ENCODE measurements around the gene GCK. TPM values are rescaled to one million over a fixed set of nuclear protein-coding genes. Genes with fewer than 3 reads are reported as not detected.

GCK gene
- total and polyA plus RNA-seq, 2 donors (not counting 3 experiments of a cell fraction or from before 2014, with no cell fraction given) = 0.17 to 0.51 TPM

DNA sequence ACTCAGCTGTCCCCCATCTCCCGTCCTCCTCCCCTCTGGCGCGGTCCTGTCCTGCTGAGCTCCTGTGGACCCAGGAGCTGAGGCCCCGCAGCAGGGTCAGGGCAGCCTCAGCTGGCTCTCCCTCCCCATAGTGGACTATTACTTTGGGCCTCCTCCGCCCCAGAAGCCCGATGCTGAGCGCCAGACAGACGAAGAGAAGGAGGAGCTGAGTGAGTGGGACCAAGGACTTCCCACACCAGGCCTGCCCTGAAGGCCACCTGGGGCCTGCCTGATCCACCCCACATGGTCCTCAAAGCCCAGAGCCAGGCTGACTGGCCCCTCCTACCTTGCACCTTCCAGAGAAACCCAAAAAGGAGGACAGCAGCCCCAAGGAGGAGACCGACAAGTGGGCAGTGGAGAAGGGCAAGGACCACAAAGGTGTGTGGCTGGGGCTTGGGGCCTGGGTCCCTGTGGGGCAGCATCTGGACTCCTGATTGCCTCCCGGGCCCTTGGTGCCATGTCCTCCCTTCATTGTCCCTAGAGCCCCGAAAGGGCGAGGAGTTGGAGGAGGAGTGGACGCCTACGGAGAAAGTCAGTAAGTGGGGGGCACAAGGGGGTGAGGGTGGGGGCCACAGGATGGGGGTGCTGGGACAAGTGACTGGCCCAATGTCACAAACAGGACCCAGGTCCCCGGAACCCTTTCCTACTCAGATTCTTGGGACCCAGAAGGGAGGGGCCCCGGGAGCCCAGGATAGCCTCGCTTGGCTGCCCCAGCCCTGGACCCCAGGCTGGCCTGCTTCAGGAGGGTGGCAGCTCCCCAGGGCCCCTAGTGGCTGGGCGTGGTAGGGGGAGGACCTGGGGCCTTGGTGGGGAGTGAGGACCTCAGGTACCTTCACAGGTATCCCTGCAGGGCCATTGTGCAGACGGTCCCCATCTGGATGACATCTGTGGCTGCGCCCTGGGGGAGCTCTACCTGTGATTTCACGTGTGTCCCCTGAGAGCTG, 80.2 kb downstream of the GCK start:
- Histone ChIP-seq H3K4me3 (replicated peaks in 1 of 3; ENCODE audit: insufficient read depth in 1 of 3, low read depth in 1 of 3, low read length in 3 of 3) (no peak overlapping the region), H3K9ac (replicated peaks; ENCODE audit: extremely low read depth, insufficient read depth, low read length) (no peak overlapping the region), H3K36me3 (ENCODE audit: control insufficient read depth in 2 of 2, extremely low read depth in 1 of 2, insufficient read depth in 2 of 2, low read length in 2 of 2) (peaks cover 2 to 3% of the 10 kb centered on the region in 2 experiments), H3K4me2 (ENCODE audit: insufficient read depth, low read length) (no peak overlapping the region), H3K27ac (ENCODE audit: insufficient read depth, low read depth, low read length) (no peak overlapping the region), H2AFZ (ENCODE audit: low read depth, low read length) (no peak overlapping the region), H3K79me2 (ENCODE audit: control insufficient read depth, insufficient read depth, low read length) (peaks cover 5% of the 10 kb centered on the region), H3K9me1 (replicated peaks; ENCODE audit: control insufficient read depth, extremely low read depth, insufficient read depth, low read length) (no peaks in the 10 kb centered on the region), H3K9me3 (replicated peaks; ENCODE audit: control insufficient read depth, insufficient read depth, low read length) (no peaks in the 10 kb centered on the region), H3K4me1 (ENCODE audit: control insufficient read depth, extremely low read depth, insufficient read depth, low read length) (peaks cover 3% of the 10 kb centered on the region), H3K27me3 (ENCODE audit: control insufficient read depth in 2 of 2, insufficient read depth in 2 of 2, low read length in 2 of 2) (no peaks in the 10 kb centered on the region), H4K20me1 (replicated peaks; ENCODE audit: control insufficient read depth, extremely low read depth, insufficient read depth, low read length) (no peaks in the 10 kb centered on the region)
- TF ChIP-seq, protein P1, sequence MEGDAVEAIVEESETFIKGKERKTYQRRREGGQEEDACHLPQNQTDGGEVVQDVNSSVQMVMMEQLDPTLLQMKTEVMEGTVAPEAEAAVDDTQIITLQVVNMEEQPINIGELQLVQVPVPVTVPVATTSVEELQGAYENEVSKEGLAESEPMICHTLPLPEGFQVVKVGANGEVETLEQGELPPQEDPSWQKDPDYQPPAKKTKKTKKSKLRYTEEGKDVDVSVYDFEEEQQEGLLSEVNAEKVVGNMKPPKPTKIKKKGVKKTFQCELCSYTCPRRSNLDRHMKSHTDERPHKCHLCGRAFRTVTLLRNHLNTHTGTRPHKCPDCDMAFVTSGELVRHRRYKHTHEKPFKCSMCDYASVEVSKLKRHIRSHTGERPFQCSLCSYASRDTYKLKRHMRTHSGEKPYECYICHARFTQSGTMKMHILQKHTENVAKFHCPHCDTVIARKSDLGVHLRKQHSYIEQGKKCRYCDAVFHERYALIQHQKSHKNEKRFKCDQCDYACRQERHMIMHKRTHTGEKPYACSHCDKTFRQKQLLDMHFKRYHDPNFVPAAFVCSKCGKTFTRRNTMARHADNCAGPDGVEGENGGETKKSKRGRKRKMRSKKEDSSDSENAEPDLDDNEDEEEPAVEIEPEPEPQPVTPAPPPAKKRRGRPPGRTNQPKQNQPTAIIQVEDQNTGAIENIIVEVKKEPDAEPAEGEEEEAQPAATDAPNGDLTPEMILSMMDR (IDR thresholded peaks at IDR 0.05; ENCODE audit: extremely low read depth in 1 of 2, insufficient read depth in 1 of 2, low read depth in 1 of 2, low read length in 2 of 2) = no peak
- no peak for TF ChIP-seq JUN (IDR thresholded peaks at IDR 0.05; ENCODE audit: borderline replicate concordance, insufficient read depth, insufficient read length, low read depth)
- no peak for TF ChIP-seq FOS (IDR thresholded peaks at IDR 0.05; ENCODE audit: borderline replicate concordance, insufficient read depth, low read length)
- TF ChIP-seq EZH2 (IDR thresholded peaks at IDR 0.05; ENCODE audit: borderline replicate concordance, low read depth, low read length, severe bottlenecking) = no peak
- no peak for TF ChIP-seq POLR2AphosphoS5 (IDR thresholded peaks at IDR 0.05; ENCODE audit: insufficient read depth, low read depth, low read length)
- TF ChIP-seq MYC (IDR thresholded peaks at IDR 0.05; ENCODE audit: low read depth, low read length) = no peak
- dilution Hi-C loops (cut with MboI; ENCODE audit: extremely low pct_ligation_motif_present, low sequenced_read_pairs) (no loop called here), intact Hi-C loops (cut with micrococcal nuclease) (no loop called here)
- FAIRE-seq = no peak
- ChIA-PET POLR2A (interaction anchor here (0.9 kb wide), 1 partner anchor 10 kb away, joined by 3 read pairs; no protein-coding TSS in a partner anchor), CTCF (interaction anchor here (0.7 to 1.5 kb wide), 3 partner anchors 12 to 37 kb away, joined by 3 to 5 read pairs (median 4); partner anchors contain the start of gene POLD2)
- BruUV-seq (replicated peaks) = no TSS peak
- no peak for DNase-seq (ENCODE audit: low read depth, low spot score)
